ENCODE measurements around the gene PHB1. TPM values are rescaled to one million over a fixed set of nuclear protein-coding genes. Genes with fewer than 3 reads are reported as not detected.

Gene PHB1
- total RNA-seq, 1 donor from 2014 or later, result 136 TPM

DNA sequence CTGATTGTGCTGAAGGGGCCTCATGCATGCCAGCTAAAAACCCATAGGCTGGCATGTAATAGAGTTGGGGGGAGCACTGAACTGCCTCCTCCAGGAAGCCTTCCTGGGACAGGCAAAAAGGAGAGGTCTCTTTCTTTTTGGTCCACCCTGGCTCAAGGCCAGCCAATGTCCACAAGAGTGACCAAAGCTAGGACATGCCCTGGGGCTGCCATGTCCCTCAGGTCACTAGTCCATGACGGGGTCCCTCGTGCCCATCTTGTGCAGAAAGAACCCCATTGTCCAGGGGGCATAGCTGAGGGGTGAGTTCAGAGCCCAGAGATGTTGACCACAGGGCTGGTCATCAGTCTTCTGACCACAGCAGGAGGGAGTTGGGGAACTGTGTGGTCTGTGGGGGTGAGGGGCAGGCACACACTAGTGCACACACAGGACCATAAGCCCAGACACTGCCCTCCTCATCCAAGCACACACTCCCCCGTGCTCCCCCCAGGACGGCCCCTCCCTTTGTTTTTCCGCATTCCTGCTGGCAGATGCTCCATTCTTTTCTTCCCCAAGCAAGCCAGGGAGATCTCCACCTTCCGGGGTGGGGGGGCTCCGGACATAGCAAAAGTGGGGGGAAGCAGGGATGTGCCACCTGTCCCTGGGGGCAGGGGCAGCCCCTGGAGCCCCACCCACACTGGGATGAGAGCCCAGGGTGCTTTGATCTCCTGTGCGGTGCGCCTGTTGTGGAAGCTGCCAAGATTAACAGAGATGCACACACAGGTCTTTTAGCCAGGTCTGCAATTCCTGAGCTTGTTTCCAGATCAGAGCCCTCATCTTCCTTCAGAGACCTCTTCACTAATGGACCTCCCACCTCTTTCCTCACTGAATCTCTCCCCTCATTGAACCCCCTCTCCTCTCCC is 25.2 kb upstream of the PHB1 start:
- TF ChIP-seq CTCF (IDR thresholded peaks at IDR 0.05; ENCODE audit: unreplicated experiment), result no peak
- Mint-ChIP-seq H3K27me3 (ENCODE audit: low read depth) (peaks cover 63% of the 10 kb centered on the region), H3K27ac (no peak overlapping the region), H3K36me3 (no peaks in the 10 kb centered on the region), H3K4me1 (peaks cover 42% of the 10 kb centered on the region), H3K4me3 (no peak overlapping the region), H3K9me3 (no peaks in the 10 kb centered on the region)
- DNase-seq (ENCODE audit: low spot score in 2 of 2, unreplicated experiment in 2 of 2), result no peak

GRCh38 chr17:49439305-49439672 is 24.6 kb upstream of the PHB1 start:
- H3K4me1 Mint-ChIP-seq, result peaks cover 42% of the 10 kb centered on the region
- no peak for DNase-seq (ENCODE audit: low spot score in 2 of 2, unreplicated experiment in 2 of 2)
- no peaks in the 10 kb centered on the region for H3K36me3 Mint-ChIP-seq
- no peaks in the 10 kb centered on the region for H3K9me3 Mint-ChIP-seq
- H3K27me3 Mint-ChIP-seq (ENCODE audit: low read depth), result peaks cover 63% of the 10 kb centered on the region
- no peak overlapping the region for H3K4me3 Mint-ChIP-seq
- H3K27ac Mint-ChIP-seq, result no peak overlapping the region
- TF ChIP-seq CTCF (IDR thresholded peaks at IDR 0.05; ENCODE audit: unreplicated experiment), result no peak

DNA sequence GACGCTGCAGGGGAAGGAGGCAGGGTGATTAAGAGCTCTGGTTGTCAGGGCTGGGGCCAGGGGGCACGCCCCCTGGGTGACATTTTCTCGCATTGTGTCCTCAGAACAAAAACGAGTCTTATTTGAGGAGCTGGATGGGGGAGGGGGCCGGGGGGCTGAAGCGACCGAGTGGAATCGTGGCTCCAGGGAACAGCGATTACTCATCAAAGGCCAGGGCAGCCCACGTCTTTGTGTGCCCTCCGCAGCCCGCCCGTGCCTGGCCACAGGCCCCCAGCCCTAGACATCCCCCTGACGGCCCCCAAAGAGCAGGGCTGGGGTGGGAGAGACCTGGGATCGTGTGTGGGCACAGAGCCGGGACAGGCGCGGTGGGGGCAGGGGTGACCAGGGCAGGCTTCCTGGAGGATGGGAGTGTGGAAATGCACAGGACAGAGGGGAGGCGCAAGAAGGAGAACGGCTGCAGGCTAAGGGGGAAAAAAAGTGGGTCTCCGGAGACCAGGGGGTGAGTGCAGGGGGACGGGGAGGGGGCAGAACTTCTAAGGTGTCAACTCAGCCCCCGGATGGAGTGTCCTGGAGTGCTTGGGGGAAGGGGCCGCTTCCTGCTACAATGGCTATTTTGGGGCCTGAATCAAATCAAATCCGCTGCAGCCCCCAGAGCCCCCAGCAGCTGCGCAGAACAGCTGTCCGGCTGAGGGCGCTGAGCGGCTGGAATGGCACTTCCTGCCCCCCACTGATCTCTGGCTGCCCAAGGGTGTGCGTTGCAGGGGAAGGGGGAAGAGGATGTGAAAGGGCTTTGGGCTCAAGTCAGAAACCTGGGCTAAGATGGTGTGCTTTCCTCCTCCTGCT is 24.0 kb upstream of the PHB1 start:
- H3K4me1 Mint-ChIP-seq, result peaks cover 40% of the 10 kb centered on the region
- TF ChIP-seq CTCF (IDR thresholded peaks at IDR 0.05; ENCODE audit: unreplicated experiment), result no peak
- H3K36me3 Mint-ChIP-seq, result no peaks in the 10 kb centered on the region
- H3K4me3 Mint-ChIP-seq, result peak overlapping the region; percentile 26
- H3K9me3 Mint-ChIP-seq, result no peaks in the 10 kb centered on the region
- H3K27ac Mint-ChIP-seq, result no peak overlapping the region
- DNase-seq (ENCODE audit: low spot score in 2 of 2, unreplicated experiment in 2 of 2), result no peak
- peaks cover 61% of the 10 kb centered on the region for H3K27me3 Mint-ChIP-seq (ENCODE audit: low read depth)

GRCh38 chr17:49437696-49438435 is 23.2 kb upstream of the PHB1 start:
- DNase-seq (ENCODE audit: low spot score in 2 of 2, unreplicated experiment in 2 of 2), result no peak
- H3K36me3 Mint-ChIP-seq, result no peaks in the 10 kb centered on the region
- H3K9me3 Mint-ChIP-seq, result no peaks in the 10 kb centered on the region
- no peak overlapping the region for H3K27ac Mint-ChIP-seq
- H3K4me1 Mint-ChIP-seq, result peaks cover 36% of the 10 kb centered on the region
- peaks cover 55% of the 10 kb centered on the region for H3K27me3 Mint-ChIP-seq (ENCODE audit: low read depth)
- TF ChIP-seq CTCF (IDR thresholded peaks at IDR 0.05; ENCODE audit: unreplicated experiment), result no peak
- H3K4me3 Mint-ChIP-seq, result no peak overlapping the region

DNA sequence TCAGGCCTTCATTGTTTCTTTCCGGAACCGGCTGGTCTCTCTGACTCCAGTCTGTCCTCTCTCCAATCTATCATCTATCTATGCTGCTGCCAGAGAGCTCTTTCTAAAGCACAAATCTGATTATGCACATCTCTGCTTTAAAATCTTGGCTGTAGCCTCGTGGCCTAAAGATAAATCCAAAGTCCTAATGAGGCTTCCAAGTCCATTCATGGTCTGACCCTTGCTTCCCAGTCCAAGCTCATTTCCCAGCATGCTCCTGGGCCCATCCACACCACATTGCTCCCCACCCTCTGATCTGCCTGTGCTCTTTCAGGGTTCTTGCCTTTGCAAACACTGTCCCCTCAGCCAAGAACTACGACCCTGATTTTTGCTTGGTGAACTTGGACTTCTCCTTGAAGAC is 21.5 kb upstream of the PHB1 start:
- no peak for DNase-seq (ENCODE audit: low spot score in 2 of 2, unreplicated experiment in 2 of 2)
- H3K9me3 Mint-ChIP-seq, result no peaks in the 10 kb centered on the region
- H3K27ac Mint-ChIP-seq, result no peak overlapping the region
- no peaks in the 10 kb centered on the region for H3K36me3 Mint-ChIP-seq
- H3K27me3 Mint-ChIP-seq (ENCODE audit: low read depth), result peaks cover 44% of the 10 kb centered on the region
- H3K4me3 Mint-ChIP-seq, result no peak overlapping the region
- H3K4me1 Mint-ChIP-seq, result peaks cover 34% of the 10 kb centered on the region
- no peak for TF ChIP-seq CTCF (IDR thresholded peaks at IDR 0.05; ENCODE audit: unreplicated experiment)

All from mesothelial cell of epicardium (in vitro differentiated cells).